ENCODE measurements around the gene CXXC4.

DNA sequence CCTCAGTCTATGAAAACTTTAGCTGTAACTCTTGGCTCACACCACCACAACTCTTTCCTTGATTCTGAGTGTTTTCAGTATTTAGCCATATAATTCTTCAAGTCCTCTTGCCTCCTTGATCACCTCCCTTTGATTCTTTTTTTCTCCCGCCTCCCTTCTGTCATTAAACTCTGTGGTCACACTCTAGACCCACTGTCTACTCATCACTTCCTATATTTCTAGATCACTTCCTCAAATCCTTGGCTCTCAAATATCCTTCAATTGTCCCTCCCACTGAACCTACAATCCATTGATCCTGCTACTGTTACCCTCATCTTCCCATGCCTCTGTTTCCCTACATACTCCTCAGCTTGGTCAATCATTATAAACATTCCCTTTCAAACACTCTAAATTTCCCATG lies 12.4 kb upstream of the CXXC4 start:
- TF ChIP-seq CTCF (IDR thresholded peaks at IDR 0.05): no peak
- no peak for TF ChIP-seq REST (IDR thresholded peaks at IDR 0.05; ENCODE audit: insufficient read depth in 1 of 2, low read depth in 2 of 2, low read length in 1 of 2)
- no peak for TF ChIP-seq SIN3A (IDR thresholded peaks at IDR 0.05; ENCODE audit: borderline replicate concordance, insufficient read depth, low read depth, low read length)
- no peak for TF ChIP-seq POLR2AphosphoS5 (IDR thresholded peaks at IDR 0.05; ENCODE audit: low read depth, low read length)
